HepG2 (cell line): Measurements from ENCODE around the gene N4BP2. TPM values are rescaled to one million over a fixed set of nuclear protein-coding genes. Genes with fewer than 3 reads are reported as not detected.
A peak's percentile ranks its signal among the peaks of the same experiment; 100 is the strongest.

Experiments
- ATAC-seq: fragments of 200-7000 bp; cut with Tn5 transposase; 3 replicates; pipeline ENCODE4 v1.9.1; 2020; ENCODE audit warnings: mild to moderate bottlenecking, moderate library complexity
- BruUV-seq: library from RNA; stranded (reverse); fragments of 400-500 nt; replicated peaks from 2 replicates; lab custom pipeline; 2021; lab: Mats Ljungman, UMichigan
- CTCF ChIA-PET: fragments of 300-600 bp; formaldehyde crosslinking; extraction: SDS; loops from one replicate; lab custom pipeline; 2021; ENCODE audit warnings: low total read pairs, inconsistent platforms, low intra/inter-chr PET ratio; lab: Yijun Ruan, JAX
- POLR2A ChIA-PET: fragments of 350-600 bp; sonication (Branson Sonifier 250); formaldehyde crosslinking; loops from one replicate; lab custom pipeline; 2020; ENCODE audit warnings: antibody characterized with exemption, inconsistent platforms; lab: Yijun Ruan, JAX
- DNase-seq: peaks from one replicate; pipeline ENCODE4 v3.0.0-alpha.2; 2015; ENCODE audit warnings: low spot score
- FAIRE-seq: peaks from 3 replicates; lab custom pipeline; 2011; peaks lifted over from hg19 to GRCh38; lab: Jason Lieb, UNC
- H2AFZ ChIP-seq: one replicate; pipeline ENCODE4 v1.6.1; 2011; ENCODE audit warnings: low read length, inconsistent platforms
- H3K27ac ChIP-seq: fragments of 300-600 bp; 3 replicates; pipeline ENCODE4 v1.8.0; 2011; ENCODE audit warnings: mixed run types, mild to moderate bottlenecking, mixed read lengths, low read length, inconsistent platforms; ENCODE audit not compliant: insufficient read depth; ENCODE audit errors: extremely low read length
- H3K27me3 ChIP-seq, 2 experiments: fragments of 200-600 bp in 1 of 2; 2 replicates in 1 of 2; 3 replicates in 1 of 2; pipeline versions ENCODE4 v1.6.0 to v1.8.0; 2011; ENCODE audit warnings: low read length in 2 of 2, mild to moderate bottlenecking in 2 of 2, moderate library complexity in 2 of 2, inconsistent platforms in 1 of 2; ENCODE audit not compliant: insufficient read depth in 2 of 2, control insufficient read depth in 1 of 2
- H3K36me3 ChIP-seq, 2 experiments: fragments of 200-600 bp in 1 of 2; replicated peaks in 1 of 2; 2 replicates in 1 of 2; 3 replicates in 1 of 2; pipeline versions ENCODE4 v1.5.1 to v1.8.0; 2011; ENCODE audit warnings: low read length in 2 of 2, inconsistent platforms in 1 of 2; ENCODE audit not compliant: insufficient read depth in 2 of 2, control insufficient read depth in 1 of 2
- H3K4me1 ChIP-seq: 2 replicates; pipeline ENCODE4 v1.5.1; 2012; ENCODE audit warnings: low read length, inconsistent platforms; ENCODE audit not compliant: insufficient read depth
- H3K4me2 ChIP-seq: 2 replicates; pipeline ENCODE4 v1.6.0; 2011; ENCODE audit warnings: low read depth, low read length, inconsistent platforms
- H3K4me3 ChIP-seq, 3 experiments: fragments of 200-600 bp in 1 of 3; sonication (generic), shearing (Covaris generic) in 1 of 3; replicated peaks in 1 of 3; 2 replicates each; pipeline ENCODE4 v1.5.1; 2011 to 2016; ENCODE audit warnings: low read length in 3 of 3, inconsistent platforms in 2 of 3, low read depth in 2 of 3, mild to moderate bottlenecking in 2 of 3, control low read depth in 1 of 3, mixed read lengths in 1 of 3; ENCODE audit not compliant: insufficient read depth in 1 of 3
- H3K79me2 ChIP-seq: one replicate; pipeline ENCODE4 v1.6.1; 2011; ENCODE audit warnings: low read length, inconsistent platforms; ENCODE audit not compliant: insufficient read depth
- H3K9ac ChIP-seq: 2 replicates; pipeline ENCODE4 v1.6.0; 2011; ENCODE audit warnings: mild to moderate bottlenecking, low read depth, low read length, inconsistent platforms; ENCODE audit not compliant: insufficient read depth
- H3K9me3 ChIP-seq: 2 replicates; pipeline ENCODE4 v1.5.1; 2012; ENCODE audit warnings: mild to moderate bottlenecking, low read length
- H4K20me1 ChIP-seq: 2 replicates; pipeline ENCODE4 v1.6.0; 2011; ENCODE audit warnings: inconsistent platforms, mild to moderate bottlenecking, low read length, moderate library complexity; ENCODE audit not compliant: insufficient read depth
- CREB1 ChIP-seq, 2 experiments: fragments of 450-650 bp in 1 of 2; IDR thresholded peaks; 2 replicates each; pipeline ENCODE4 v1.6.1; 2016 to 2017; ENCODE audit warnings: control low read depth in 1 of 2, mild to moderate bottlenecking in 1 of 2, missing compliant biosample characterization in 1 of 2, missing genetic modification characterization in 1 of 2
- FOXK1 ChIP-seq: sonication (generic); formaldehyde crosslinking; IDR thresholded peaks from 2 replicates; pipeline ENCODE4 v1.4.0; 2020; ENCODE audit warnings: low read depth, missing genetic modification reagents, borderline replicate concordance
- HDAC2 ChIP-seq: sonication (generic); formaldehyde crosslinking; IDR thresholded peaks from 2 replicates; pipeline ENCODE4 v1.4.0; 2020; ENCODE audit warnings: missing genetic modification reagents
- PHF5A ChIP-seq: IDR thresholded peaks from one replicate; pipeline ENCODE4 v1.6.1; 2018; ENCODE audit warnings: low read depth, missing genetic modification reagents; ENCODE audit not compliant: unreplicated experiment
- SAP130 ChIP-seq: IDR thresholded peaks from 2 replicates; pipeline ENCODE4 v1.6.1; 2016; ENCODE audit warnings: low read depth
- SMAD3 ChIP-seq: sonication (generic); formaldehyde crosslinking; IDR thresholded peaks from 2 replicates; pipeline ENCODE4 v1.4.0; 2020; ENCODE audit warnings: missing genetic modification reagents
- TCF7 ChIP-seq: sonication (generic); IDR thresholded peaks from 2 replicates; pipeline ENCODE4 v1.6.1; 2016; ENCODE audit warnings: antibody characterized with exemption, low read depth
- ZNF253 ChIP-seq: sonication (generic); formaldehyde crosslinking; IDR thresholded peaks from 2 replicates; pipeline ENCODE4 v1.8.0; 2022; ENCODE audit warnings: mild to moderate bottlenecking, missing genetic modification reagents, borderline replicate concordance
- ZNF326 ChIP-seq: sonication (generic); formaldehyde crosslinking; IDR thresholded peaks from 2 replicates; pipeline ENCODE4 v1.4.0; 2020; ENCODE audit warnings: missing genetic modification reagents, borderline replicate concordance
- WGBS: methylation state at CpG from one replicate; pipeline ENCODE4 v1.1.6; 2017; ENCODE audit warnings: low lambda C conversion rate; 5-methylcytosine and 5-hydroxymethylcytosine counted together
- in situ Hi-C: cut with HindIII; loops from 2 replicates; pipeline ENCODE4 v1.10.0; 2017; ENCODE audit warnings: low pct_unique_long_range_greater_than_20kb; ENCODE audit not compliant: extremely low pct_ligation_motif_present
- intact Hi-C: fragments of 100-400 bp; cut with micrococcal nuclease; formaldehyde crosslinking; loops from one replicate; pipeline ENCODE4 v1.10.0; 2022; ENCODE audit not compliant: unreplicated experiment
- polyA plus RNA-seq, 8 experiments: library from polyadenylated mRNA; depleted of rRNA in 3 of 8; stranded (reverse) in 7 of 8; unstranded in 1 of 8; fragments of >200 nt; fragmentation: Illumina TruSeq in 4 of 8; extraction: Trizol in 4 of 8; gene quantifications; 2 replicates each; pipeline versions ENCODE4 v1.2.1 to v1.2.3, GENCODE V29; 2011 to 2016; ENCODE audit warnings: low read depth in 4 of 8, missing spikeins in 1 of 8, mixed read lengths in 1 of 8; ENCODE audit not compliant: insufficient read depth in 1 of 8
- total RNA-seq, 5 experiments: library from RNA; depleted of rRNA; stranded (reverse); fragments of >200 nt; fragmentation: Illumina TruSeq; extraction: Trizol; gene quantifications; 2 replicates each; pipeline ENCODE4 v1.2.3, GENCODE V29; 2016; ENCODE audit warnings: low read depth in 1 of 5
- TF ChIP-seq, protein P1 (sequence below): IDR thresholded peaks from 2 replicates; pipeline ENCODE4 v1.6.1; 2018; ENCODE audit warnings: missing genetic modification reagents, mild to moderate bottlenecking, missing compliant biosample characterization
- TF ChIP-seq, protein P2 (sequence below): sonication (generic); formaldehyde crosslinking; IDR thresholded peaks from 2 replicates; pipeline ENCODE4 v1.9.0; 2021; ENCODE audit warnings: missing genetic modification reagents, mild to moderate bottlenecking, borderline replicate concordance
- TF ChIP-seq, protein P3 (sequence below): IDR thresholded peaks from 2 replicates; pipeline ENCODE4 v1.6.1; 2016; ENCODE audit warnings: low read depth
- TF ChIP-seq, protein P4 (sequence below): sonication (generic); formaldehyde crosslinking; IDR thresholded peaks from 2 replicates; pipeline ENCODE4 v1.4.0; 2020; ENCODE audit warnings: missing genetic modification reagents, borderline replicate concordance

Gene N4BP2
- total and polyA plus RNA-seq, 2 of the 13 experiments (the other 11 are each of a cell fraction or from before 2014, with no cell fraction given) = 5.6 to 12.9 TPM

DNA sequence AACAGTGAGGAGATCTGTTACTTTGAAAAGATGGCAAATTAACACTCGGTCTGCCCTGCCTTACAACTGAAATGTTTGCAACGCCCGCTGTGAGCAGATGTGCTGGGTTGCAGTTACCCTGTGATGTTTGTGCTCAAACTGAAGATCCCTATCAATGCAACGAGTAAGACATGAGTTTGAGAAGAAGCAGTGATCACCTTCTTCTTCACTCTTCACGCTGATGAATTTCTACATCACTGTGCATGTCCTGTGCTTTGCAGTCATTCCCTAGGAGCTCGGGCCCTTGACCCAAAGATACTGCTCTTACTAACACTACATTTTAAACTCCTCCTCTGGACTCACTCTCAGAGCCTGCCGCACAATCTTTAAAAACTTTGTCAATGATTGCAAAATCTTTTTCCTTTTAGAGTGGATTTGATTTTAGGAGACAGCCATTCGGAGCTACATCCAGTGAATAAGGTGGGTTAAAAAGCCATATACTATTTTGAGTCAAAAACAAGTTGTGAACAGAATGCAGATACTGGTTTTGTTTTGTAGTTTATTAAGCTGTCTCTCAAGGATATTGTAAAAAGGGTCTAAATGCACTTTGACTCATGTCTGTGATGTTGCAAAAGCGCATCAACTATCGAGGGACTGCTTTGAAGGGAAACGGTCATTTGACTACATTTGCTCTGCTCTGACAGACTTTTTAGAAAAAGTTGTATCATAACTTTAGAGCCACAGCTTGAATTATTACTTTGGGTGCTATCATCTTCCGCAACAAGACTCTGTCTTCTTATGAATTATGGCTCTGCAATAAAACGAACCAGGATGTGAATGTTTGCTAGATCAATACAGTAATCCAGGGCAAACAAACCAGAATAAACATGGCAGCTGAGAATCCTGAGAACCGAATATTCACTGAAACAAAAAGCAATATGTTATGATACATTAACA is 134.5 kb downstream of the N4BP2 start:
- peaks cover 70% of the 10 kb centered on the region for H3K4me1 ChIP-seq
- FAIRE-seq (peak; percentile 73), ATAC-seq (peak; percentile 66), DNase-seq (peak; percentile 75)
- ChIA-PET POLR2A (interaction anchor here (1.1 kb wide), 1 partner anchor 39 kb away, joined by 3 read pairs; no protein-coding TSS in a partner anchor), CTCF (no interaction called here)
- no TSS peak for BruUV-seq
- H2AFZ ChIP-seq = no peak overlapping the region
- in situ Hi-C loops = no loop called here
- no peaks in the 10 kb centered on the region for H3K79me2 ChIP-seq
- peak overlapping the region; percentile 76 for H3K27ac ChIP-seq
- H3K4me3 ChIP-seq = peak overlapping the region; percentile 26 to 54 (median 47)
- no peaks in the 10 kb centered on the region for H3K27me3 ChIP-seq
- WGBS = 1% methylated on average over 14 of the region's 14 CpGs
- intact Hi-C loops = loop anchor here (2.0 kb wide), 1 partner anchor 32 kb away; no protein-coding TSS in a partner anchor
- peak overlapping the region; percentile 82 for H3K4me2 ChIP-seq
- peak overlapping the region; percentile 48 for H3K9ac ChIP-seq
- no peaks in the 10 kb centered on the region for H4K20me1 ChIP-seq
- H3K9me3 ChIP-seq = no peaks in the 10 kb centered on the region
- H3K36me3 ChIP-seq = no peaks in the 10 kb centered on the region
- TF ChIP-seq, protein P1, sequence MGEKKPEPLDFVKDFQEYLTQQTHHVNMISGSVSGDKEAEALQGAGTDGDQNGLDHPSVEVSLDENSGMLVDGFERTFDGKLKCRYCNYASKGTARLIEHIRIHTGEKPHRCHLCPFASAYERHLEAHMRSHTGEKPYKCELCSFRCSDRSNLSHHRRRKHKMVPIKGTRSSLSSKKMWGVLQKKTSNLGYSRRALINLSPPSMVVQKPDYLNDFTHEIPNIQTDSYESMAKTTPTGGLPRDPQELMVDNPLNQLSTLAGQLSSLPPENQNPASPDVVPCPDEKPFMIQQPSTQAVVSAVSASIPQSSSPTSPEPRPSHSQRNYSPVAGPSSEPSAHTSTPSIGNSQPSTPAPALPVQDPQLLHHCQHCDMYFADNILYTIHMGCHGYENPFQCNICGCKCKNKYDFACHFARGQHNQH = peak; percentile 35; the same call in 1 of the 2 replicates
- TF ChIP-seq ZNF253 (CRISPR knock-in tag) = no peak
- no peak for TF ChIP-seq ZNF326 (CRISPR knock-in tag)
- TF ChIP-seq, protein P2, sequence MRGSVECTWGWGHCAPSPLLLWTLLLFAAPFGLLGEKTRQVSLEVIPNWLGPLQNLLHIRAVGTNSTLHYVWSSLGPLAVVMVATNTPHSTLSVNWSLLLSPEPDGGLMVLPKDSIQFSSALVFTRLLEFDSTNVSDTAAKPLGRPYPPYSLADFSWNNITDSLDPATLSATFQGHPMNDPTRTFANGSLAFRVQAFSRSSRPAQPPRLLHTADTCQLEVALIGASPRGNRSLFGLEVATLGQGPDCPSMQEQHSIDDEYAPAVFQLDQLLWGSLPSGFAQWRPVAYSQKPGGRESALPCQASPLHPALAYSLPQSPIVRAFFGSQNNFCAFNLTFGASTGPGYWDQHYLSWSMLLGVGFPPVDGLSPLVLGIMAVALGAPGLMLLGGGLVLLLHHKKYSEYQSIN = no peak
- peak; percentile 72 for TF ChIP-seq SAP130 (CRISPR knock-in tag)
- peak; percentile 46 for TF ChIP-seq PHF5A
- TF ChIP-seq, protein P3, sequence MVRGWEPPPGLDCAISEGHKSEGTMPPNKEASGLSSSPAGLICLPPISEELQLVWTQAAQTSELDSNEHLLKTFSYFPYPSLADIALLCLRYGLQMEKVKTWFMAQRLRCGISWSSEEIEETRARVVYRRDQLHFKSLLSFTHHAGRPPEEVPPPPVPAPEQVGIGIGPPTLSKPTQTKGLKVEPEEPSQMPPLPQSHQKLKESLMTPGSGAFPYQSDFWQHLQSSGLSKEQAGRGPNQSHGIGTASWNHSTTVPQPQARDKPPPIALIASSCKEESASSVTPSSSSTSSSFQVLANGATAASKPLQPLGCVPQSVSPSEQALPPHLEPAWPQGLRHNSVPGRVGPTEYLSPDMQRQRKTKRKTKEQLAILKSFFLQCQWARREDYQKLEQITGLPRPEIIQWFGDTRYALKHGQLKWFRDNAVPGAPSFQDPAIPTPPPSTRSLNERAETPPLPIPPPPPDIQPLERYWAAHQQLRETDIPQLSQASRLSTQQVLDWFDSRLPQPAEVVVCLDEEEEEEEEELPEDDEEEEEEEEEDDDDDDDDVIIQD (CRISPR knock-in tag) = peak; percentile 79; the same call in 1 of the 2 replicates
- no peak for TF ChIP-seq CREB1 (IDR thresholded peaks at IDR 0.05)
- 0 out of 2 replicates have a peak, but pooled peaks have one; percentile 45 for TF ChIP-seq CREB1 (CRISPR knock-in tag; IDR thresholded peaks at IDR 0.05)
- peak; percentile 61 for TF ChIP-seq TCF7
- TF ChIP-seq, protein P4, sequence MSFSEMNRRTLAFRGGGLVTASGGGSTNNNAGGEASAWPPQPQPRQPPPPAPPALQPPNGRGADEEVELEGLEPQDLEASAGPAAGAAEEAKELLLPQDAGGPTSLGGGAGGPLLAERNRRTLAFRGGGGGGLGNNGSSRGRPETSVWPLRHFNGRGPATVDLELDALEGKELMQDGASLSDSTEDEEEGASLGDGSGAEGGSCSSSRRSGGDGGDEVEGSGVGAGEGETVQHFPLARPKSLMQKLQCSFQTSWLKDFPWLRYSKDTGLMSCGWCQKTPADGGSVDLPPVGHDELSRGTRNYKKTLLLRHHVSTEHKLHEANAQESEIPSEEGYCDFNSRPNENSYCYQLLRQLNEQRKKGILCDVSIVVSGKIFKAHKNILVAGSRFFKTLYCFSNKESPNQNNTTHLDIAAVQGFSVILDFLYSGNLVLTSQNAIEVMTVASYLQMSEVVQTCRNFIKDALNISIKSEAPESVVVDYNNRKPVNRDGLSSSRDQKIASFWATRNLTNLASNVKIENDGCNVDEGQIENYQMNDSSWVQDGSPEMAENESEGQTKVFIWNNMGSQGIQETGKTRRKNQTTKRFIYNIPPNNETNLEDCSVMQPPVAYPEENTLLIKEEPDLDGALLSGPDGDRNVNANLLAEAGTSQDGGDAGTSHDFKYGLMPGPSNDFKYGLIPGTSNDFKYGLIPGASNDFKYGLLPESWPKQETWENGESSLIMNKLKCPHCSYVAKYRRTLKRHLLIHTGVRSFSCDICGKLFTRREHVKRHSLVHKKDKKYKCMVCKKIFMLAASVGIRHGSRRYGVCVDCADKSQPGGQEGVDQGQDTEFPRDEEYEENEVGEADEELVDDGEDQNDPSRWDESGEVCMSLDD (CRISPR knock-in tag) = no peak
- TF ChIP-seq SMAD3 (CRISPR knock-in tag) = peak; percentile 20; the same call in 1 of the 2 replicates
- TF ChIP-seq FOXK1 (CRISPR knock-in tag) = peak; percentile 75
- TF ChIP-seq HDAC2 (CRISPR knock-in tag) = peak; percentile 45; the same call in 1 of the 2 replicates
